GM12864 (cell line): ENCODE measurements around the gene YIF1B.

ENCODE experiments used
- DNase-seq: peaks from one replicate; pipeline ENCODE4 v3.0.0-alpha.2; 2011; ENCODE audit warnings: low read depth
- H3K4me3 ChIP-seq: 2 replicates; pipeline ENCODE4 v1.5.1; 2011; ENCODE audit warnings: mild to moderate bottlenecking, low read depth, low read length, control low read depth
- CTCF ChIP-seq: IDR thresholded peaks from 2 replicates; pipeline ENCODE4 v1.5.1; 2011; ENCODE audit warnings: low read depth, mild to moderate bottlenecking, moderate library complexity, low read length, control low read depth, inconsistent platforms; ENCODE audit errors: missing control alignments

The YIF1B gene

GRCh38 chr19:38359242-38360021 is 43.7 kb upstream of the YIF1B start:
- no peak for TF ChIP-seq CTCF

GRCh38 chr19:38358071-38358470 is 42.3 kb upstream of the YIF1B start:
- DNase-seq: no peak
- H3K4me3 ChIP-seq: no peak overlapping the region
- TF ChIP-seq CTCF: no peak

More at GRCh38 chr19:38359242-38360021, 43.7 kb upstream of the YIF1B start:
- no peak overlapping the region for H3K4me3 ChIP-seq
- DNase-seq: no peak

- no peak overlapping the region for H3K4me3 ChIP-seq
- no peak for TF ChIP-seq CTCF
- DNase-seq: no peak
Measured at GRCh38 chr19:38355728-38356725, 40.3 kb upstream of the YIF1B start.

- H3K4me3 ChIP-seq: no peak overlapping the region
- DNase-seq: no peak
- no peak for TF ChIP-seq CTCF
Measured at GRCh38 chr19:38352611-38353010, 36.9 kb upstream of the YIF1B start.

- no peak for DNase-seq
- TF ChIP-seq CTCF: no peak
Measured at GRCh38 chr19:38351865-38352395, 36.2 kb upstream of the YIF1B start.

GRCh38 chr19:38350883-38351282 is 35.1 kb upstream of the YIF1B start:
- TF ChIP-seq CTCF: no peak
- no peak for DNase-seq

More at GRCh38 chr19:38351865-38352395, 36.2 kb upstream of the YIF1B start:
- no peak overlapping the region for H3K4me3 ChIP-seq

More at GRCh38 chr19:38350883-38351282, 35.1 kb upstream of the YIF1B start:
- no peak overlapping the region for H3K4me3 ChIP-seq
